Measurements from ENCODE around the gene PTPN21.

Gene PTPN21

GRCh38 chr14:88554457-88555286, at the start of gene PTPN21:
TSS of gene PTPN21 (minus strand) at chr14:88555007. CDS start at chr14:88550417, 4,590 bp downstream.
- peak; percentile 64 for DNase-seq

- DNase-seq, result no peak
Measured at GRCh38 chr14:88604212-88604611, 49.4 kb upstream of the PTPN21 start.

- DNase-seq, result no peak
Measured at GRCh38 chr14:88599761-88600439, 45.1 kb upstream of the PTPN21 start.

GRCh38 chr14:88599326-88599725, 44.5 kb upstream of the PTPN21 start:
- DNase-seq, result no peak

- no peak for DNase-seq
Measured at GRCh38 chr14:88598097-88598675, 43.4 kb upstream of the PTPN21 start.

- no peak for DNase-seq
Measured at GRCh38 chr14:88597601-88598000, 42.8 kb upstream of the PTPN21 start.

GRCh38 chr14:88597038-88597437, 42.2 kb upstream of the PTPN21 start:
- DNase-seq, result no peak

- DNase-seq, result no peak
Measured at GRCh38 chr14:88592031-88592430, 37.2 kb upstream of the PTPN21 start.

GRCh38 chr14:88590173-88590572, 35.4 kb upstream of the PTPN21 start:
- no peak for DNase-seq

- no peak for DNase-seq
Measured at GRCh38 chr14:88588081-88588480, 33.3 kb upstream of the PTPN21 start.

- DNase-seq, result no peak
Measured at GRCh38 chr14:88584451-88584850, 29.6 kb upstream of the PTPN21 start.

GRCh38 chr14:88576222-88576621, 21.4 kb upstream of the PTPN21 start:
- DNase-seq, result no peak

GRCh38 chr14:88572117-88572516, 17.3 kb upstream of the PTPN21 start:
- no peak for DNase-seq

GRCh38 chr14:88568196-88568595, 13.4 kb upstream of the PTPN21 start:
- no peak for DNase-seq

- DNase-seq, result no peak
Measured at GRCh38 chr14:88565427-88565826, 10.6 kb upstream of the PTPN21 start.

- no peak for DNase-seq
Measured at GRCh38 chr14:88563845-88564244, 9.0 kb upstream of the PTPN21 start.

GRCh38 chr14:88562831-88563686, 8.3 kb upstream of the PTPN21 start, which contains the start of gene ZC3H14:
TSS of gene ZC3H14 (plus strand) at chr14:88563037. CDS start at chr14:88563134, 97 bp downstream.
- peak; percentile 95 for DNase-seq

- no peak for DNase-seq
Measured at GRCh38 chr14:88562532-88562830, 7.7 kb upstream of the PTPN21 start.

GRCh38 chr14:88559852-88560251, 5.0 kb upstream of the PTPN21 start:
- no peak for DNase-seq

GRCh38 chr14:88556581-88556980, 1.8 kb upstream of the PTPN21 start:
- DNase-seq, result no peak

GRCh38 chr14:88553886-88554456, 836 bp downstream of the PTPN21 start:
- DNase-seq, result no peak

- DNase-seq, result no peak
Measured at GRCh38 chr14:88552876-88553275, 1.9 kb downstream of the PTPN21 start.

GRCh38 chr14:88551980-88552431, 2.8 kb downstream of the PTPN21 start:
- DNase-seq, result no peak
